Activated naive CD8-positive, alpha-beta T cell (primary cell): ENCODE results near the gene SHFL.

Experiments used
- H3K27ac Mint-ChIP-seq: one replicate; pipeline ENCODE4 v1.8.0; 2021; ENCODE audit warnings: mixed read lengths
- H3K27me3 Mint-ChIP-seq: one replicate; pipeline ENCODE4 v1.8.0; 2021; ENCODE audit warnings: mixed read lengths
- H3K36me3 Mint-ChIP-seq: one replicate; pipeline ENCODE4 v1.8.0; 2021; ENCODE audit warnings: mixed read lengths
- H3K4me1 Mint-ChIP-seq: one replicate; pipeline ENCODE4 v1.8.0; 2021; ENCODE audit warnings: low read depth, mixed read lengths
- H3K4me3 Mint-ChIP-seq: one replicate; pipeline ENCODE4 v1.8.0; 2021; ENCODE audit warnings: mild to moderate bottlenecking, mixed read lengths
- H3K9me3 Mint-ChIP-seq: one replicate; pipeline ENCODE4 v1.8.0; 2021; ENCODE audit warnings: low read depth, mixed read lengths

SHFL gene

DNA sequence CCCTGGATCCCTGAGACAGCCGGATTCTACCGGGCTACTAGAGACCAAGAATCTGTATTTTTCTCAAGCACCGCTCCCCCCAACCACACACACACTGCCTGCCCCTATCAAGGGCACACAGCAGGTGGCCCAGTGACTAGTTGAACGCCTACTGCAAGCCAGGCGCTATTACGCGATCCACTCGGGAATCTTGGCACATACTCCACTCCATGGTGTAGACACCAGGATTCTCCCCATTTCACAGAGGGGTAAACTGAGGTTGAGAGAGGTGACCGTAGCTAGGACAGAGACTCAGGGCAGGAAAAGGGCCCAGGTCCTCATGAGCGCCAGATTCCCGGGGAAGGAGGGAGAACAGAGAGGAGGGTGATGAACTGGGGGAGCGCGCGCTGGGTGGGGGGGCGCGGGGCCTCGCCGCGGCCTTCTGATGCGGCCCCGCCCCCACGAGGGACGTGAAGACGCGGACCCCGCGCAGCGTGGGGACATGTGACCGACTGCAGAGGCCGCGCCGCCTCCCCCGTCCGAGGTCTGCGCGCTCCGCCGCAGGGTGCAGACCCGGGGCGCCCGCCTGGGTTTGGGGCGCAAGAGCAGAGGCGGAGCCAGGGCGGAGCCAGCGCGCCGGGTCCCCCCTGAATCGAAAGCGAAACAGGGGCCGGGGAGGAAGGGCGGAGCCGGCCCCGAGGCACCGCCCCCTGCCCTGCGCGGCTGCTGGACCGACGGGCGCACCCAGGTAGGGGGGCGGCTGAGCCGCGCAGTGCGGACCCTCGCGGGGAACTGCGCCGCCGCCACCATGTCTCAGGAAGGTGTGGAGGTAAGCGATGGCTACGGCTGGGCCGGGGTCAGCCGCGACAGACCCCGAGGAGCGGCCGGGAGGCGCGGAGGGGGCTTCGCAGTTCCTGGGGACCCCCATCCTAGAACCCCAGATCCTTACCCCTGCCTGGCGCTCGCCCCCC is at the start of gene SHFL:
Gene SHFL, plus strand, starts transcription at position 677 of the 950 bp plus-strand sequence. Its CDS starts 111 bp downstream, at position 788.
- H3K27ac Mint-ChIP-seq = peak within 1 kb of the TSS; percentile 91
- H3K9me3 Mint-ChIP-seq = no peaks in the 10 kb centered on the region
- no peaks in the 10 kb centered on the region for H3K27me3 Mint-ChIP-seq
- H3K4me1 Mint-ChIP-seq = peaks cover 15% of the 10 kb centered on the region
- H3K4me3 Mint-ChIP-seq = peak within 1 kb of the TSS; percentile 88
- peaks cover 2% of the 10 kb centered on the region for H3K36me3 Mint-ChIP-seq

- no peaks in the 10 kb centered on the region for H3K36me3 Mint-ChIP-seq
- H3K27me3 Mint-ChIP-seq = peaks cover 22% of the 10 kb centered on the region
- no peaks in the 10 kb centered on the region for H3K9me3 Mint-ChIP-seq
- H3K4me3 Mint-ChIP-seq = no peak overlapping the region
- no peaks in the 10 kb centered on the region for H3K4me1 Mint-ChIP-seq
- no peak overlapping the region for H3K27ac Mint-ChIP-seq
These were observed 49.5 kb upstream of the SHFL start for GRCh38 chr19:10036601-10037071.

GRCh38 chr19:10037367-10037766 is 48.8 kb upstream of the SHFL start:
- Mint-ChIP-seq H3K27ac (no peak overlapping the region), H3K4me3 (no peak overlapping the region), H3K36me3 (no peaks in the 10 kb centered on the region), H3K4me1 (no peaks in the 10 kb centered on the region), H3K27me3 (peaks cover 18% of the 10 kb centered on the region), H3K9me3 (no peaks in the 10 kb centered on the region)

GRCh38 chr19:10037809-10038208 is 48.3 kb upstream of the SHFL start:
- Mint-ChIP-seq H3K36me3 (no peaks in the 10 kb centered on the region), H3K27me3 (peaks cover 15% of the 10 kb centered on the region), H3K4me1 (no peaks in the 10 kb centered on the region), H3K4me3 (no peak overlapping the region), H3K27ac (no peak overlapping the region), H3K9me3 (no peaks in the 10 kb centered on the region)

- Mint-ChIP-seq H3K27ac (no peak overlapping the region), H3K4me3 (no peak overlapping the region), H3K36me3 (peaks cover 7% of the 10 kb centered on the region), H3K4me1 (no peaks in the 10 kb centered on the region), H3K9me3 (peaks cover 9% of the 10 kb centered on the region), H3K27me3 (peaks cover 21% of the 10 kb centered on the region)
These were observed 42.7 kb upstream of the SHFL start for GRCh38 chr19:10043286-10043927.

GRCh38 chr19:10044390-10044789 is 41.7 kb upstream of the SHFL start:
- H3K9me3 Mint-ChIP-seq = peaks cover 9% of the 10 kb centered on the region
- H3K4me1 Mint-ChIP-seq = no peaks in the 10 kb centered on the region
- peaks cover 17% of the 10 kb centered on the region for H3K27me3 Mint-ChIP-seq
- H3K27ac Mint-ChIP-seq = no peak overlapping the region
- no peak overlapping the region for H3K4me3 Mint-ChIP-seq
- H3K36me3 Mint-ChIP-seq = peaks cover 7% of the 10 kb centered on the region

- Mint-ChIP-seq H3K36me3 (peaks cover 7% of the 10 kb centered on the region), H3K4me3 (no peak overlapping the region), H3K27ac (no peak overlapping the region), H3K27me3 (peaks cover 17% of the 10 kb centered on the region), H3K9me3 (peaks cover 9% of the 10 kb centered on the region), H3K4me1 (no peaks in the 10 kb centered on the region)
These were observed 40.7 kb upstream of the SHFL start for GRCh38 chr19:10045371-10045770.

DNA sequence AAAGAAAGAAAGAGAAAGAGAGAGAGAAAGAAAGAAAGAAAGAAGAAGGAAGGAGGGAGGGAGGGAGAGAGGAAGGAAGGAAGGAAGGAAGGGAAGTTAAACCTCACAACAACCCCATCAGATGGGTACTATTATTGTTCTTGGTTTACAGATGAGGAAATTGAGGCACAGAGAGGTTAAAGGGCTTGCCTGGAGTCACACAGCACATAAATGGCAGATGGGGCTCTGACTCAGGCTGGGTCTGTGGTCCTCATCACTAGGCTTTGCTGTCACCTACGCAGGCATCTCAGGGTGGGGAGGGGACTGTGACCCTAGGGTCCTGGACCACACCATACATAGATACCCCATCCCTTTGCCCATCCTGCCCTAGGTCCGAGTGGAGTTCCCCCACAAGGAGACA is 36.5 kb upstream of the SHFL start:
- no peak overlapping the region for H3K27ac Mint-ChIP-seq
- no peaks in the 10 kb centered on the region for H3K36me3 Mint-ChIP-seq
- H3K4me3 Mint-ChIP-seq = no peak overlapping the region
- H3K4me1 Mint-ChIP-seq = no peaks in the 10 kb centered on the region
- peaks cover 9% of the 10 kb centered on the region for H3K27me3 Mint-ChIP-seq
- H3K9me3 Mint-ChIP-seq = peaks cover 3% of the 10 kb centered on the region

GRCh38 chr19:10052602-10053360 is 33.3 kb upstream of the SHFL start:
- Mint-ChIP-seq H3K27ac (no peak overlapping the region), H3K4me3 (no peak overlapping the region), H3K4me1 (no peaks in the 10 kb centered on the region), H3K27me3 (no peaks in the 10 kb centered on the region), H3K9me3 (no peaks in the 10 kb centered on the region), H3K36me3 (no peaks in the 10 kb centered on the region)

DNA sequence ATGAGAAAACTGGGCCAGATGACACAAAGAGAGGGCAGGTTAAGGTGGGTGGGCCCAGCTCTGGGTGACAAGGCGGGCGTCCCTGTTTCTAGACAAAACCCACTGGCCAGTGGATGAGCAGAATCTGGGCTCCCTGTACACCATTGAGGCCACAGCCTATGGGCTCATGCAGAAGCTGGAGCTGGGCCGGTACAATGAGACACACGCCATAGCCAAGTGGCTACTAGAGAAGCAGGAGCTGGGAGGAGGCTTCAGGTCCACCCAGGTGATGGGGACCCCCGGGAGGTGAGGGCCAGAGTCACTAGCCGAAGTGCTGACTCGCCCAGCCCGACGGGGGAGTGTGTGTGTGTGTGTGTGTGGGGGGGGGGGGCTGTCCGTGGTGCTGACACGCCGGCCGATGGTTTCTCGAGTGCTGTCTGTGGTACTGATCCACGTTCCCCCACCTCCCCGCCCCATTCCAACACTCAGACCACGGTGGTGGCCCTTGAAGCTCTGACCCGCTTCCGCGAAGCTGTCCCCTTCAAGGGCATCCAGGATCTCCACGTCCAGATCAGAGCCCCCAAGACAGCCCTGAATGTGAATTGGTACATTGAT is 24.3 kb upstream of the SHFL start:
- Mint-ChIP-seq H3K36me3 (no peaks in the 10 kb centered on the region), H3K4me1 (no peaks in the 10 kb centered on the region), H3K27ac (no peak overlapping the region), H3K27me3 (peaks cover 6% of the 10 kb centered on the region), H3K4me3 (no peak overlapping the region), H3K9me3 (no peaks in the 10 kb centered on the region)

DNA sequence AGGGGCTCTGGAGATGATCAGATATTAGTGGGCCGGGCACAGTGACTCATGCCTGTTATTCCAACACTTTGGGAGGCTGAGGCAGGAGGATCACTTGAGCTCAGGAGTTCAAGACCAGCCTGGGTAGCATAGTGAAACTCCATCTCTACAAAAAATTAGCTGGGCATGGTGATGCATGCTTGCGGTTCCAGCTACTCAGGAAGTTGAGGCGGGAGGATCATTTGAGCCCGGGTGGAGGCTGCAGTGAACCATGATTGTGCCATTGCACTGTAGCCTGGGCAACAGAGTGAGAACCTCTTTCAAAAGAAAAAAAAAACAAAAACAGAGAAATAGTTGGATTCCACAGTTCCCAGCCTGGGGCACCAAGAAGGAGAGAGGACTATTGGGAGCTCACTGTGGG is 17.9 kb upstream of the SHFL start:
- Mint-ChIP-seq H3K36me3 (no peaks in the 10 kb centered on the region), H3K4me1 (no peaks in the 10 kb centered on the region), H3K27ac (no peak overlapping the region), H3K4me3 (no peak overlapping the region), H3K9me3 (no peaks in the 10 kb centered on the region), H3K27me3 (peaks cover under 1% of the 10 kb centered on the region)

- H3K27me3 Mint-ChIP-seq = no peaks in the 10 kb centered on the region
- no peaks in the 10 kb centered on the region for H3K36me3 Mint-ChIP-seq
- no peaks in the 10 kb centered on the region for H3K9me3 Mint-ChIP-seq
- no peak overlapping the region for H3K4me3 Mint-ChIP-seq
- no peak overlapping the region for H3K27ac Mint-ChIP-seq
- H3K4me1 Mint-ChIP-seq = no peaks in the 10 kb centered on the region
These were observed 17.1 kb upstream of the SHFL start for GRCh38 chr19:10069046-10069445.

GRCh38 chr19:10070730-10071446 is 15.2 kb upstream of the SHFL start:
- Mint-ChIP-seq H3K9me3 (no peaks in the 10 kb centered on the region), H3K27ac (no peak overlapping the region), H3K4me1 (no peaks in the 10 kb centered on the region), H3K36me3 (no peaks in the 10 kb centered on the region), H3K27me3 (no peaks in the 10 kb centered on the region), H3K4me3 (no peak overlapping the region)

DNA sequence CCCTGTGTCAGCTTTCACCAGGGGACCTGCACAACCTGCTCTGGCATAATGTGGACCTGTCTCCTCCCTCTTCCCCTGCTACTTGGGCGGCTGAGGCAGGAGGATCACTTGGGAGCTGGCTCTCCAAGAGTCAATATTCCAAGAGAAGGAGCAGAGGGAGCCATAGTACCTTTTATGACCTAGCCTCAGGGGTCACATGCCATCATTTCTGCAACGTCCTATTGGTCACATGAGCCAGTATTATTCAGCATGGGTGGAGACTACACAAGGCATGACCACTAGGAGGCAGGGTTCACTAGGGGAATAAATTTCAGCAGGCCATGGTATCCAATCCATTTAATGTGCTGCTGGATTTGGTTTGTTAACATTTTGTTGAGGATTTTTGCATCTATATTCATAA is 12.0 kb upstream of the SHFL start:
- Mint-ChIP-seq H3K9me3 (no peaks in the 10 kb centered on the region), H3K27ac (no peak overlapping the region)

More for the DNA sequence above, 12.0 kb upstream of the SHFL start:
- Mint-ChIP-seq H3K4me1 (no peaks in the 10 kb centered on the region), H3K27me3 (no peaks in the 10 kb centered on the region), H3K4me3 (no peak overlapping the region), H3K36me3 (no peaks in the 10 kb centered on the region)
